ENCODE measurements around the gene CALN1.

CALN1 gene

GRCh38 chr7:72321637-72322036 lies 90.5 kb downstream of the CALN1 start:
- no peak for DNase-seq

- no peak for DNase-seq
These were observed 91.1 kb downstream of the CALN1 start for GRCh38 chr7:72321081-72321480.

- DNase-seq: no peak
These were observed 94.8 kb downstream of the CALN1 start for GRCh38 chr7:72317341-72317740.

GRCh38 chr7:72316148-72316547 lies 96.0 kb downstream of the CALN1 start:
- no peak for DNase-seq

- DNase-seq: no peak
These were observed 98.2 kb downstream of the CALN1 start for GRCh38 chr7:72313906-72314305.

GRCh38 chr7:72310301-72310700 lies 101.8 kb downstream of the CALN1 start:
- DNase-seq: no peak

- DNase-seq: no peak
These were observed 102.7 kb downstream of the CALN1 start for GRCh38 chr7:72309476-72309875.

- DNase-seq: no peak
These were observed 103.2 kb downstream of the CALN1 start for GRCh38 chr7:72308986-72309385.

GRCh38 chr7:72307566-72307965 lies 104.6 kb downstream of the CALN1 start:
- DNase-seq: no peak

GRCh38 chr7:72298912-72299311 lies 113.2 kb downstream of the CALN1 start:
- DNase-seq: no peak

- no peak for DNase-seq
These were observed 114.0 kb downstream of the CALN1 start for GRCh38 chr7:72298091-72298490.

GRCh38 chr7:72297636-72298035 lies 114.5 kb downstream of the CALN1 start:
- DNase-seq: no peak

- no peak for DNase-seq
These were observed 119.3 kb downstream of the CALN1 start for GRCh38 chr7:72292794-72293193.

GRCh38 chr7:72292118-72292517 lies 120.0 kb downstream of the CALN1 start:
- no peak for DNase-seq

GRCh38 chr7:72286519-72286918 lies 125.6 kb downstream of the CALN1 start:
- no peak for DNase-seq

GRCh38 chr7:72283309-72283708 lies 128.8 kb downstream of the CALN1 start:
- DNase-seq: no peak

GRCh38 chr7:72281308-72281707 lies 130.8 kb downstream of the CALN1 start:
- no peak for DNase-seq

GRCh38 chr7:72279203-72279602 lies 132.9 kb downstream of the CALN1 start:
- DNase-seq: no peak

- DNase-seq: no peak
These were observed 133.6 kb downstream of the CALN1 start for GRCh38 chr7:72278550-72278949.

GRCh38 chr7:72275382-72276070 lies 136.6 kb downstream of the CALN1 start:
- DNase-seq: no peak

GRCh38 chr7:72272479-72272878 lies 139.7 kb downstream of the CALN1 start:
- DNase-seq: no peak

GRCh38 chr7:72268796-72269195 lies 143.3 kb downstream of the CALN1 start:
- DNase-seq: no peak

- no peak for DNase-seq
These were observed 144.0 kb downstream of the CALN1 start for GRCh38 chr7:72268090-72268489.

GRCh38 chr7:72267291-72267800 lies 144.8 kb downstream of the CALN1 start:
- DNase-seq: no peak

GRCh38 chr7:72266771-72267170 lies 145.4 kb downstream of the CALN1 start:
- DNase-seq: no peak

All from NCI-H1417 treated with DMSO at 0.1 percent for 48 hours (cell line).